K562 (cell line): ENCODE measurements around the gene ERAL1. TPM values are rescaled to one million over a fixed set of nuclear protein-coding genes. Genes with fewer than 3 reads are reported as not detected.

Experiments
- BDP1 ChIP-seq: IDR thresholded peaks from 3 replicates; pipeline ENCODE4 v1.6.1; 2011; ENCODE audit not compliant: insufficient read length, insufficient read depth
- CREB1 ChIP-seq, 2 experiments: sonication (generic) in 1 of 2; formaldehyde crosslinking in 1 of 2; IDR thresholded peaks; 2 replicates each; pipeline versions ENCODE4 v1.6.1 to v1.8.0; 2012 to 2022; ENCODE audit warnings: inconsistent platforms in 1 of 2, mild to moderate bottlenecking in 1 of 2, missing genetic modification reagents in 1 of 2, moderate library complexity in 1 of 2
- DEAF1 ChIP-seq: fragments of 450-650 bp; formaldehyde crosslinking; IDR thresholded peaks from 2 replicates; pipeline ENCODE4 v1.4.0; 2020; ENCODE audit warnings: mild to moderate bottlenecking, moderate library complexity
- DMBX1 ChIP-seq: fragments of 250-450 bp; sonication (Bioruptor Pico); IDR thresholded peaks from 2 replicates; pipeline ENCODE4 v1.8.0; 2022; ENCODE audit warnings: inconsistent platforms, mild to moderate bottlenecking, moderate library complexity, borderline replicate concordance
- EP300 ChIP-seq: IDR thresholded peaks from 2 replicates; pipeline ENCODE4 v1.6.1; 2012; ENCODE audit warnings: low read length, improper control_type of control experiment
- ESRRA ChIP-seq: fragments of 450-650 bp; IDR thresholded peaks from 2 replicates; pipeline ENCODE4 v1.6.1; 2014; ENCODE audit warnings: low read depth, mild to moderate bottlenecking, moderate library complexity, borderline replicate concordance
- FOXP1 ChIP-seq: sonication (generic); formaldehyde crosslinking; IDR thresholded peaks from 2 replicates; pipeline ENCODE4 v1.8.0; 2022; ENCODE audit warnings: mild to moderate bottlenecking, missing genetic modification reagents
- GATAD2B ChIP-seq: fragments of 450-650 bp; IDR thresholded peaks from 2 replicates; pipeline ENCODE4 v1.6.1; 2017; ENCODE audit warnings: mild to moderate bottlenecking, borderline replicate concordance
- HDAC1 ChIP-seq, 2 experiments: fragments of 450-650 bp; IDR thresholded peaks; 2 replicates each; pipeline ENCODE4 v1.6.1; 2016 to 2017; ENCODE audit warnings: inconsistent platforms in 1 of 2, mild to moderate bottlenecking in 1 of 2, moderate library complexity in 1 of 2
- HDAC6 ChIP-seq: IDR thresholded peaks from 2 replicates; pipeline ENCODE4 v1.6.1; 2012; ENCODE audit warnings: low read depth, mild to moderate bottlenecking, control low read depth, inconsistent platforms, low read length, moderate library complexity
- JUNB ChIP-seq: fragments of 450-650 bp; formaldehyde crosslinking; conservative IDR thresholded peaks from 2 replicates; pipeline ENCODE4 v1.4.0; 2020; ENCODE audit warnings: mild to moderate bottlenecking
- L3MBTL2 ChIP-seq: fragments of 450-650 bp; IDR thresholded peaks from 2 replicates; pipeline ENCODE4 v1.6.1; 2016; ENCODE audit warnings: mild to moderate bottlenecking, moderate library complexity
- NFATC3 ChIP-seq: fragments of 450-650 bp; IDR thresholded peaks from 2 replicates; pipeline ENCODE4 v1.6.1; 2017; ENCODE audit warnings: mild to moderate bottlenecking
- PHF21A ChIP-seq: fragments of 450-650 bp; IDR thresholded peaks from 2 replicates; pipeline ENCODE4 v1.6.1; 2017; ENCODE audit warnings: low read depth, borderline replicate concordance
- PREB ChIP-seq: sonication (generic); formaldehyde crosslinking; IDR thresholded peaks from 2 replicates; pipeline ENCODE4 v1.8.1; 2023; ENCODE audit warnings: mild to moderate bottlenecking, missing genetic modification reagents
- RAD51 ChIP-seq: fragments of 450-650 bp; IDR thresholded peaks from 2 replicates; pipeline ENCODE4 v1.7.1; 2016; ENCODE audit warnings: low read depth, mild to moderate bottlenecking, borderline replicate concordance
- SRSF3 ChIP-seq: fragments of 200-400 bp; formaldehyde crosslinking; IDR thresholded peaks from 2 replicates; pipeline ENCODE4 v1.6.1; 2016; ENCODE audit warnings: mild to moderate bottlenecking, low read length, moderate library complexity; ENCODE audit not compliant: insufficient read depth
- TGIF2 ChIP-seq: sonication (generic); formaldehyde crosslinking; IDR thresholded peaks from 2 replicates; pipeline ENCODE4 v1.8.1; 2022; ENCODE audit warnings: mild to moderate bottlenecking, missing genetic modification reagents, moderate library complexity
- XRCC4 ChIP-seq: IDR thresholded peaks from one replicate; pipeline ENCODE4 v1.6.1; 2011; ENCODE audit not compliant: insufficient read depth, insufficient read length; ENCODE audit errors: extremely low read depth
- ZNF146 ChIP-seq: IDR thresholded peaks from one replicate; pipeline ENCODE4 v1.6.1; 2018; ENCODE audit warnings: missing compliant biosample characterization; ENCODE audit not compliant: unreplicated experiment
- ZNF217 ChIP-seq: sonication (generic); formaldehyde crosslinking; IDR thresholded peaks from 2 replicates; pipeline ENCODE4 v1.8.0; 2022; ENCODE audit warnings: mild to moderate bottlenecking, missing genetic modification reagents
- ZNF253 ChIP-seq: fragments of 250-450 bp; sonication (Bioruptor Pico); conservative IDR thresholded peaks from 2 replicates; pipeline ENCODE4 v1.6.1; 2021; ENCODE audit warnings: mild to moderate bottlenecking
- ZNF408 ChIP-seq: fragments of 250-450 bp; sonication (Bioruptor Pico); IDR thresholded peaks from 2 replicates; pipeline ENCODE4 v1.4.0; 2020; ENCODE audit warnings: low read depth, mild to moderate bottlenecking, moderate library complexity
- polyA plus RNA-seq, 8 experiments: library from polyadenylated mRNA; depleted of rRNA in 4 of 8; stranded (reverse) in 5 of 8; unstranded in 3 of 8; fragments of >200 nt; fragmentation: Nextera tagmentation in 2 of 8; fragmentation: Illumina TruSeq in 1 of 8; extraction: Ambion mirVana in 2 of 8; extraction: Trizol in 1 of 8; gene quantifications; 2 replicates each; pipeline versions ENCODE4 v1.2.1 to v1.2.3, GENCODE V29; 2011 to 2014; ENCODE audit warnings: inconsistent platforms in 1 of 8, missing spikeins in 1 of 8
- total RNA-seq, 7 experiments: library from RNA; depleted of rRNA in 6 of 7; stranded (reverse); fragments of >200 nt in 6 of 7; fragmentation: Illumina TruSeq in 2 of 7; extraction: Trizol in 2 of 7; gene quantifications; 2 replicates each; pipeline versions ENCODE4 v1.2.1 to v1.2.3, GENCODE V29; 2011 to 2021; ENCODE audit warnings: low replicate concordance in 1 of 7

Gene ERAL1
- total and polyA plus RNA-seq, 9 of the 15 experiments (the other 6 are each of a cell fraction or from before 2014, with no cell fraction given) = 37.5 to 351 (median 106) TPM

- TF ChIP-seq TGIF2 (CRISPR knock-in tag) (no peak), XRCC4 (no peak), DMBX1 (CRISPR knock-in tag) (peak; percentile 98), ZNF408 (CRISPR knock-in tag) (no peak), ZNF253 (CRISPR knock-in tag) (no peak), HDAC6 (no peak), RAD51 (peak; percentile 53; the same call in 1 of the 2 replicates), HDAC1 (IDR thresholded peaks at IDR 0.05) (peak; percentile 91 to 95), JUNB (CRISPR knock-in tag) (no peak), DEAF1 (CRISPR knock-in tag) (0 out of 2 replicates have a peak, but pooled peaks have one; percentile 24), FOXP1 (CRISPR knock-in tag) (no peak), GATAD2B (peak; percentile 98), BDP1 (no peak), ZNF217 (no peak), NFATC3 (no peak), ZNF146 (CRISPR knock-in tag) (no peak), PREB (CRISPR knock-in tag) (0 out of 2 replicates have a peak, but pooled peaks have one; percentile 19), EP300 (peak; percentile 100), L3MBTL2 (peak; percentile 91), SRSF3 (no peak), CREB1 (IDR thresholded peaks at IDR 0.05) (peak; percentile 88), CREB1 (CRISPR knock-in tag; IDR thresholded peaks at IDR 0.05) (peak; percentile 14; the same call in 1 of the 2 replicates), PHF21A (peak; percentile 67; the same call in 1 of the 2 replicates), ESRRA (peak; percentile 85; the same call in 1 of the 2 replicates)
Observed at GRCh38 chr17:28864991-28865849, 10.4 kb downstream of the ERAL1 start (continued).
